ENCODE data around the gene HMCES. TPM values are rescaled to one million over a fixed set of nuclear protein-coding genes. Genes with fewer than 3 reads are reported as not detected.

Gene HMCES
- total and polyA plus RNA-seq, 5 donors from 2014 or later = 64.1 to 115 (median 91.2) TPM

DNA sequence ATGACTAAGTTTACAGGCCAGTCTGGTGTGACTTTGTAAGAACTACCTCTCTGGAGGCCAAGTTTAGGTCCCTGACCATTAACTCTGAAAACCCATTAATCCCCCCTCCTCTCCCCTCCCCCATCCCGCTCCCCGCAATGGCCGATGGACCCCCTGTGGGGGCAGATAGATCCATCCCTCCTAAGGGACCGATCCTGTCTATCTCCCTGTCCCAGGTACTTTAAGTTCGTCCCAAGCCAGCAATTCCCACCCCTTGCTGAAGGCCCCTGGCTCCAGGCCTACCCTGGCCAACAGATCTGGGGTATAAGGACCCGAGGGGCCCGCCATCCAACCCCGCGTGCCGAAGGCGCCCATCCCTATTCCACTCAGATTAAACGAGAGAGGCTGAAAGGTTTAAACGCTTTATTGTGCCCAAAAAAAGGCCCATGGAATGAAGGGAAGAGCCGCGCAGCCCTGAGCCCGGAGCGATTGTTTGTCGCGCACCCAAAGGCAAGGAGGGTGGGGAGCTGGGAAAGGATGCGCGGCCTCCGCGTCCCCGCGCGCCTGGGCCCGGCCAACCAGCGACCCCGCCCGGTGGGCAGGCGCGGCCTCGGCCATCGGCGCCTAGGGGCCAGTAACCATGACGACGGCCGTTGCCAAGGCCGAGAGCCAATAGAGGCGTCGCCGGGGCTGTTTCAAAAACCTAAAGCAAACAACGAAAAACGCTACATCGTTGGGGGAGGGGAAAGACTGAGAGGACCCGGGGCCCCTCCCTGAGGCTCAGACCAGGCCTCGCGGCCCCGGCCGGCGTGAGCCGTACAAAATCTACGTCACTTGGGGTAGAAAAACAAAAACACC is 35.9 kb downstream of the HMCES start:
- H3K27ac Mint-ChIP-seq = peak overlapping the region; percentile 85 to 89 (median 85)

DNA sequence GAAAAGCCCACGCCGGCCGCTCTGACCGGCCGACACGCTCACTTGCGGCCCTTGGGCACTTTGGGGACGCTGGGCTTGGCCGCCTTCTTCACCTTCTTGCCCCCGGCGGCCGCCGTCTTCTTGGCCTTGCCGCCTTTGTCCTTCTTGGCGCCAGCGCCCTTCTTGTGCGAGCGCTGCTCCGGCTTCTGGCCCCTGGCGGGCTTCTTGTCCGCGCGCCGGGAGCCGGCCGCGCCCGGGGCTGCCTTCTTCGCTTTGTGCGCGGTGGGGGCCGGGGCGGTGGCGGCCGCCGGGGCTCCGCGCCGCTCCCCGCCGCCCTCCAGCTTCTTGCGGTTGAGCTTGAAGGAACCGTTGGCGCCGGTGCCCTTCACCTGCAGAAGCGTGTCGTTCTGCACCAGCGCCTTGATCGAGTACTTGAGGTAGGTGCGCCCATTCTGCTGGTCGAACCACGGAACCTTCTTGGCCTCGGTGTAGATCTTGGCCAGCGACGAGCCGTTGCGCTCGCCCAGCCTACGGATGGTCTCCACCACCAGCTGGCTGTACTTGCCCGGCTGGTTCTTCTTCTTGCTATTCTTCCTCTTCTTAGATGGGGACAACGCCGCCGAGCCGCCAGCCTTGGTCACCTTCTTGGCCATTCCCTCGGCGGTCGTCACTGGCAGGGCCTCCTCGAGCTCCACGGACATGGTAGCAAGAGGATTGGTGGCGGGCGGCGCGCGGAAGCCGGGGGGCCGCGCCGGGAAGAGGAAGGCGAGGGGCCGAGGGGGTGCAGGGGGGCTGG is 36.7 kb downstream of the HMCES start:
- H3K27me3 ChIP-seq (ENCODE audit: control insufficient read depth, insufficient read depth, low read length) = no peaks in the 10 kb centered on the region
- H3K9me3 ChIP-seq (ENCODE audit: control insufficient read depth in 2 of 2, low read length in 2 of 2) = no peaks in the 10 kb centered on the region
- no peaks in the 10 kb centered on the region for H3K9me3 Mint-ChIP-seq
- peak overlapping the region; percentile 73 for H3K27ac ChIP-seq (ENCODE audit: insufficient read depth, low read length, poor library complexity, severe bottlenecking)
- peak overlapping the region; percentile 78 to 83 (median 80) for H3K27ac Mint-ChIP-seq
- peak overlapping the region; percentile 74 for H3K4me3 ChIP-seq (ENCODE audit: low read depth, low read length)
- peak overlapping the region; percentile 92 to 97 (median 94) for H3K4me3 Mint-ChIP-seq
- peaks cover 29% of the 10 kb centered on the region for H3K4me1 ChIP-seq (ENCODE audit: control insufficient read depth, insufficient read depth, low read length, poor library complexity, severe bottlenecking)
- peak; percentile 3 to 9 for ATAC-seq (ENCODE audit: low read depth in 2 of 2)
- no peaks in the 10 kb centered on the region for H3K36me3 Mint-ChIP-seq
- H3K4me1 Mint-ChIP-seq = peaks cover 5 to 32% (median 21%) of the 10 kb centered on the region in 4 donors
- H3K27me3 Mint-ChIP-seq = peaks cover 4% of the 10 kb centered on the region
- DNase-seq = peak in 2 of 3 donors; percentile 46 to 62
- no peaks in the 10 kb centered on the region for H3K36me3 ChIP-seq (ENCODE audit: control insufficient read depth, insufficient read depth, low read length)

More for the DNA sequence above, 35.9 kb downstream of the HMCES start:
- Histone ChIP-seq H3K9me3 (ENCODE audit: control insufficient read depth in 2 of 2, low read length in 2 of 2) (no peaks in the 10 kb centered on the region), H3K27me3 (ENCODE audit: control insufficient read depth, insufficient read depth, low read length) (no peaks in the 10 kb centered on the region), H3K36me3 (ENCODE audit: control insufficient read depth, insufficient read depth, low read length) (no peaks in the 10 kb centered on the region), H3K4me3 (ENCODE audit: low read depth, low read length) (peak overlapping the region; percentile 74), H3K4me1 (ENCODE audit: control insufficient read depth, insufficient read depth, low read length, poor library complexity, severe bottlenecking) (peaks cover 29% of the 10 kb centered on the region), H3K27ac (ENCODE audit: insufficient read depth, low read length, poor library complexity, severe bottlenecking) (peak overlapping the region; percentile 73)
- peak overlapping the region; percentile 92 to 97 (median 94) for H3K4me3 Mint-ChIP-seq
- peak; percentile 48 to 74 (median 51) for DNase-seq
- H3K9me3 Mint-ChIP-seq = no peaks in the 10 kb centered on the region
- H3K36me3 Mint-ChIP-seq = no peaks in the 10 kb centered on the region
- ATAC-seq (ENCODE audit: low read depth in 2 of 2) = peak; percentile 4 to 10
- peaks cover 4% of the 10 kb centered on the region for H3K27me3 Mint-ChIP-seq
- peaks cover 5 to 32% (median 21%) of the 10 kb centered on the region in 4 donors for H3K4me1 Mint-ChIP-seq

DNA sequence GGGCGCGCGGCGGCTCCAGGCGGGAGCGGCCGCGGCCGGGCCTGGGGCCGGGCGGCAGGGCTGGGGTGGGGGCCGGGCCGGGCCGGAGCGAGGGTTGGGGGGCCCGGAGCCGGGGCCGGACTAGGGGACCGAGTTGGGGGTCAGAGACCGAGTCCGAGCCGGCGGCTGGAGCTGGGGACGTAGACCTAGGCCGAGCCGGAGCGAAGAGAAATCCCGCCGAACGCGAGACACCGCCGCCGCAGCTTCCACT is 37.3 kb downstream of the HMCES start:
- no peaks in the 10 kb centered on the region for H3K36me3 ChIP-seq (ENCODE audit: control insufficient read depth, insufficient read depth, low read length)
- ATAC-seq (ENCODE audit: low read depth in 2 of 2) (no peak), DNase-seq (no peak)
- H3K4me3 ChIP-seq (ENCODE audit: low read depth, low read length) = peak overlapping the region; percentile 7
- peak overlapping the region; percentile 89 to 94 (median 92) for H3K4me3 Mint-ChIP-seq
- H3K27ac Mint-ChIP-seq = peak overlapping the region; percentile 67 to 88 (median 78)
- no peaks in the 10 kb centered on the region for H3K27me3 ChIP-seq (ENCODE audit: control insufficient read depth, insufficient read depth, low read length)
- H3K4me1 ChIP-seq (ENCODE audit: control insufficient read depth, insufficient read depth, low read length, poor library complexity, severe bottlenecking) = peaks cover 29% of the 10 kb centered on the region
- H3K36me3 Mint-ChIP-seq = no peaks in the 10 kb centered on the region
- peaks cover 5 to 32% (median 19%) of the 10 kb centered on the region in 4 donors for H3K4me1 Mint-ChIP-seq
- peak overlapping the region; percentile 73 for H3K27ac ChIP-seq (ENCODE audit: insufficient read depth, low read length, poor library complexity, severe bottlenecking)
- H3K9me3 Mint-ChIP-seq = no peaks in the 10 kb centered on the region
- no peaks in the 10 kb centered on the region for H3K9me3 ChIP-seq (ENCODE audit: control insufficient read depth in 2 of 2, low read length in 2 of 2)
- peaks cover 4% of the 10 kb centered on the region for H3K27me3 Mint-ChIP-seq

DNA sequence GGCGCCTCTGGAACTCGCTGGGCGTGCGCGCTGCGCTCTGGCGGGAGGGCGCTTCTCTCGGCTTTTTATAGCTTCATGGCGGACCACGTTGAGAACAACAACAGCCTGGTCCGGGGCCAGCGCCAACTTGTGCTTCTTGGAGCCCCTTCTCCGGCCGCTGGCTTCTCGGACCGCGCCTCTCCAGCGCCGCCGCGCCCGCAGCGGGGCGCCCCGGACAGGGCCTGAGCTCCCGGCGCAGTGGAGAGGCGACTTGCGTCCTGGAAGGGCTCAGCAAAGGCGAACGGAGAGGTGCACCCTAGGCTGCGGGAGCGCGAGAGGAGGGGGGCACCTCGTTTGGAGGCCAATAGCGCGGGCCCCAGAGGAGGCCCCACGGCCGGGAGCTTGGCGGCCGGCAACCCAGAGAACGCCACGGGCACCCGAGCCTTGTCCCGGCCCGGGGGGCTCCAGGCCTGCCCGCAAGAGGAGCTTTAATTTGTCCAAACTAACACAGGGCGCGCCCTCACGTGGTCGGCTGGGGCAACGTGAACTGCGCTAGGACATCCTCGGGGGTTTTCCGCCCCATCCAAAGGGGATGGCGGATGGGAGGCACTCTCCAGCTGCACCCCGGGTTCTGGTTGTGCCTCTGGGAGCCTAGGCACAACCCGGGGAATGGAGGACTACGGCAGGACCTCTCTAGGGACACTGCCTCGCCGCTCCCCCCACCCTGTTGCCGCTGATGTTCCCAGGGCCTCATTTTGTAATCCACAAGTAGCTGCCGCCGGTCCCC is 37.8 kb downstream of the HMCES start:
- Histone ChIP-seq H3K27ac (ENCODE audit: insufficient read depth, low read length, poor library complexity, severe bottlenecking) (peak overlapping the region; percentile 73), H3K27me3 (ENCODE audit: control insufficient read depth, insufficient read depth, low read length) (no peaks in the 10 kb centered on the region), H3K4me1 (ENCODE audit: control insufficient read depth, insufficient read depth, low read length, poor library complexity, severe bottlenecking) (peaks cover 29% of the 10 kb centered on the region), H3K9me3 (ENCODE audit: control insufficient read depth in 2 of 2, low read length in 2 of 2) (no peaks in the 10 kb centered on the region), H3K4me3 (ENCODE audit: low read depth, low read length) (peak overlapping the region; percentile 48), H3K36me3 (ENCODE audit: control insufficient read depth, insufficient read depth, low read length) (no peaks in the 10 kb centered on the region)
- ATAC-seq (ENCODE audit: low read depth in 2 of 2) (peak; percentile 39 to 43), DNase-seq (peak; percentile 76 to 88 (median 83))
- H3K4me1 Mint-ChIP-seq = peaks cover 5 to 32% (median 18%) of the 10 kb centered on the region in 4 donors
- peaks cover 4% of the 10 kb centered on the region for H3K27me3 Mint-ChIP-seq
- no peaks in the 10 kb centered on the region for H3K9me3 Mint-ChIP-seq
- H3K4me3 Mint-ChIP-seq = peak overlapping the region; percentile 89 to 94 (median 92)
- H3K27ac Mint-ChIP-seq = peak overlapping the region; percentile 67 to 91 (median 78)
- H3K36me3 Mint-ChIP-seq = no peaks in the 10 kb centered on the region

DNA sequence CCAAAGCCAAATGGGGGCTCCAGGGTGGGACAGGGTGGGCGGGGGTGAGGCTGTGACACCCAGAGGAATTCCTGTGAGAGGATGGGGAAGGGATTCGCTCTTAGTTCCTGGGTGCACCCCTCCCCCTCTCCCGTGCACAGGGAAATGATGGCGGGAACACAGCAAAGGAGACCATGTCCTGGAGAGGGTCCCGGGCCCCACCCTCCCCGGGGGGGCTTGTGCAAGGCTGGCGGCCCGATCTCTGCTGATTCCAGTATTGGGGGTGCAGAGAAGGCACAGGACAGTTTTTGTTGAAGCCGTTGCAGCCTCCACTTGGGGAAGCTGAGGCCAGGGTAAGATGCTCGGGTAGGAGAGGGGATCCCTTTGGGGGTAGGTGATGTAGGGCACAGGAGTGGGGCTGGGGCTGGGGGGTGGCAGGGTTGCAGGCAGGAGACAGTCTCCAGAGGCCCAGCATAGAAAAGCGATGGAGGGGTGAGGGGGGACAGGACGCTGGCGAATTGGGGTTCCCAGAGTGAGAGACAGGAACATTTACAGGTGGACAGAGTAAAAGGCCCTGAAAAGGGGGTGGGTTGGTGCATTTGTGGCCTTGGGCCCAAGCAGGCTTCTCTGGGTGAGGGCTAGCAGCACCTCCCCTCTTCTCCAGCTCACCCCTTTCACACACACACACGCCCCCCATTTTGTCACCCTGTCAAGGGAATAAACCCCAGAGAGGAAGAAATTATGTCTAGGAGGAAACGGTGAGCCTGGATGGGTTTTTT is 38.5 kb downstream of the HMCES start:
- H3K4me3 ChIP-seq (ENCODE audit: low read depth, low read length) = no peak overlapping the region
- H3K27me3 Mint-ChIP-seq = peaks cover 4% of the 10 kb centered on the region
- peaks cover 5 to 28% (median 16%) of the 10 kb centered on the region in 4 donors for H3K4me1 Mint-ChIP-seq
- H3K27ac ChIP-seq (ENCODE audit: insufficient read depth, low read length, poor library complexity, severe bottlenecking) = peak overlapping the region; percentile 73
- no peaks in the 10 kb centered on the region for H3K36me3 Mint-ChIP-seq
- ATAC-seq (ENCODE audit: low read depth in 2 of 2) (no peak), DNase-seq (no peak)
- no peaks in the 10 kb centered on the region for H3K9me3 ChIP-seq (ENCODE audit: control insufficient read depth in 2 of 2, low read length in 2 of 2)
- H3K4me3 Mint-ChIP-seq = peak overlapping the region; percentile 61 to 94 (median 86)
- no peaks in the 10 kb centered on the region for H3K9me3 Mint-ChIP-seq
- H3K27me3 ChIP-seq (ENCODE audit: control insufficient read depth, insufficient read depth, low read length) = no peaks in the 10 kb centered on the region
- no peak overlapping the region for H3K27ac Mint-ChIP-seq
- H3K4me1 ChIP-seq (ENCODE audit: control insufficient read depth, insufficient read depth, low read length, poor library complexity, severe bottlenecking) = peaks cover 29% of the 10 kb centered on the region
- no peaks in the 10 kb centered on the region for H3K36me3 ChIP-seq (ENCODE audit: control insufficient read depth, insufficient read depth, low read length)

DNA sequence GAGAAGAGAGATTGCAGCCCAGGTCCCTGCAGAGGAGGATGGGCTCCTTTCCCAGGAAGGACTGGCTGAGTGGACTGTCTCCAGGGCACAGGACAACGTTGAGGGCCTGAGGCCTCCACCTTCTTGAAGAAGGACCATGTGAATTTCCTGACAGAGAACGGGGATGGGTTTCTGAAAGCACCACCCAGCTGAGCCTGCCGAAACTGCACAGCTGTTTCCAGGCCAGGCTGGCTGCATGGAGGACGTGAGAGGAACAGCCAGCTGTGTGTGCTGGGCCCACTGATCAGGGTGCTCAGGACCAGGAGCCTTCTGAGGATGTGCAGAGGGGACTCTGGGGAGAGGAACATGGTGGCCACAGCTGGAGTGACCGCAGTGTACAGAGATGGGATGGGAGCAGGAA is 39.2 kb downstream of the HMCES start:
- no peak for ATAC-seq (ENCODE audit: low read depth in 2 of 2)
- no peaks in the 10 kb centered on the region for H3K9me3 Mint-ChIP-seq
- H3K4me3 Mint-ChIP-seq = peak overlapping the region; percentile 8 to 74 (median 44)

DNA sequence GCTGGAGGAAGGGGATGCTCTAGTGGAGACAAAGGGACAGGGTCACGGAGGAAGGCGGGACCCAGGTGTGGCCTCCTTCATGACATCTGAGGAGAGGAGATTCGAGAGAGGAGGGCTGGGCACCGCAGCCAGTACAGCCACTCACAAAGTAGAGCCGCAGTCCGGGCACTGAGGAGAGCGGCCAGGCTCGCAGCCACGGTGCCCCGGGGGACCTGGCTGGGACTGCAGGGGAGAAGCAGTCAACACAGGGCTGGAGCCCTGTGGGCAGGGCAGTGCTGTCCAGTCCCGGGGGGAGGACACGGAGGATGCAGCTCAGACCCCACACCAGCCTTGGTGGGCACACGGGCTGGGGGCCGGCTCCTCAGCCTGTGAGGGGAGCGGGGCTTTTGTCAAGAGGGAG is 40.3 kb downstream of the HMCES start:
- ATAC-seq (ENCODE audit: low read depth in 2 of 2) (no peak), DNase-seq (no peak)
- Mint-ChIP-seq H3K4me3 (peak overlapping the region in 1 of 4 donors; percentile 74), H3K4me1 (peaks cover 1 to 17% (median 3%) of the 10 kb centered on the region in 4 donors), H3K27ac (peak overlapping the region in 1 of 3 donors; percentile 46), H3K36me3 (no peaks in the 10 kb centered on the region), H3K9me3 (no peaks in the 10 kb centered on the region), H3K27me3 (peaks cover 4% of the 10 kb centered on the region)
- Histone ChIP-seq H3K36me3 (ENCODE audit: control insufficient read depth, insufficient read depth, low read length) (no peaks in the 10 kb centered on the region), H3K27ac (ENCODE audit: insufficient read depth, low read length, poor library complexity, severe bottlenecking) (no peak overlapping the region), H3K4me3 (ENCODE audit: low read depth, low read length) (no peak overlapping the region), H3K27me3 (ENCODE audit: control insufficient read depth, insufficient read depth, low read length) (no peaks in the 10 kb centered on the region), H3K4me1 (ENCODE audit: control insufficient read depth, insufficient read depth, low read length, poor library complexity, severe bottlenecking) (peaks cover 19% of the 10 kb centered on the region), H3K9me3 (ENCODE audit: control insufficient read depth in 2 of 2, low read length in 2 of 2) (no peaks in the 10 kb centered on the region)

More for the DNA sequence above, 39.2 kb downstream of the HMCES start:
- H3K27me3 Mint-ChIP-seq = peaks cover 4% of the 10 kb centered on the region
- Histone ChIP-seq H3K36me3 (ENCODE audit: control insufficient read depth, insufficient read depth, low read length) (no peaks in the 10 kb centered on the region), H3K4me1 (ENCODE audit: control insufficient read depth, insufficient read depth, low read length, poor library complexity, severe bottlenecking) (peaks cover 29% of the 10 kb centered on the region), H3K27me3 (ENCODE audit: control insufficient read depth, insufficient read depth, low read length) (no peaks in the 10 kb centered on the region), H3K27ac (ENCODE audit: insufficient read depth, low read length, poor library complexity, severe bottlenecking) (no peak overlapping the region), H3K4me3 (ENCODE audit: low read depth, low read length) (no peak overlapping the region), H3K9me3 (ENCODE audit: control insufficient read depth in 2 of 2, low read length in 2 of 2) (no peaks in the 10 kb centered on the region)
- no peaks in the 10 kb centered on the region for H3K36me3 Mint-ChIP-seq
- H3K4me1 Mint-ChIP-seq = peaks cover 5 to 23% (median 11%) of the 10 kb centered on the region in 4 donors
- no peak for DNase-seq
- no peak overlapping the region for H3K27ac Mint-ChIP-seq
